ENCODE measurements around the gene HBE1.

DNA sequence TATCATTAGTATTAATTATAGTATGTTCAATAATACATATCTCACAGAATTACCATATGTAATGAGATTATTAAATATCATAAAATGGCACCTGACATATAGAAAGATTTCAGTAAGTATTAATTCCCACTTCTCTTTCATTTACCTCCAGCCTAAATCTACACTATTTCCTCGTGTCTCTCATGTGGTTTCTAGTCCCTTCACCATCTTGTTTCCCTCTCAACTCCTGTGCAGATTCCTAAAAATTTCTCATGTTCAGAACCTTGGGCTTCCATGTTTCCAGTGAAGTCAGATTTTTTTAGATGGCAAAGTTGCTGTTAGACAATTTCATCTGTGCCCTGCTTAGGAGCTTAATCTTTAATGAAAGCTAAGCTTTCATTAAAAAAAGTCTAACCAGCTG lies 14.1 kb upstream of the HBE1 start:
- TF ChIP-seq, protein P1, sequence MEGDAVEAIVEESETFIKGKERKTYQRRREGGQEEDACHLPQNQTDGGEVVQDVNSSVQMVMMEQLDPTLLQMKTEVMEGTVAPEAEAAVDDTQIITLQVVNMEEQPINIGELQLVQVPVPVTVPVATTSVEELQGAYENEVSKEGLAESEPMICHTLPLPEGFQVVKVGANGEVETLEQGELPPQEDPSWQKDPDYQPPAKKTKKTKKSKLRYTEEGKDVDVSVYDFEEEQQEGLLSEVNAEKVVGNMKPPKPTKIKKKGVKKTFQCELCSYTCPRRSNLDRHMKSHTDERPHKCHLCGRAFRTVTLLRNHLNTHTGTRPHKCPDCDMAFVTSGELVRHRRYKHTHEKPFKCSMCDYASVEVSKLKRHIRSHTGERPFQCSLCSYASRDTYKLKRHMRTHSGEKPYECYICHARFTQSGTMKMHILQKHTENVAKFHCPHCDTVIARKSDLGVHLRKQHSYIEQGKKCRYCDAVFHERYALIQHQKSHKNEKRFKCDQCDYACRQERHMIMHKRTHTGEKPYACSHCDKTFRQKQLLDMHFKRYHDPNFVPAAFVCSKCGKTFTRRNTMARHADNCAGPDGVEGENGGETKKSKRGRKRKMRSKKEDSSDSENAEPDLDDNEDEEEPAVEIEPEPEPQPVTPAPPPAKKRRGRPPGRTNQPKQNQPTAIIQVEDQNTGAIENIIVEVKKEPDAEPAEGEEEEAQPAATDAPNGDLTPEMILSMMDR (IDR thresholded peaks at IDR 0.05 in 8 of 11, conservative IDR thresholded peaks at IDR 0.05 in 3 of 11) = no peak
- TF ChIP-seq POLR2A (IDR thresholded peaks at IDR 0.05) = no peak

Measured in spleen (tissue), 7 donors.